ENCODE data around the gene SUMO2.
"Not testable (repeated sequence)": the region's sequence is repeated elsewhere in the genome, so short reads cannot be mapped to it uniquely, and the experiment has no call there.

Gene SUMO2

DNA sequence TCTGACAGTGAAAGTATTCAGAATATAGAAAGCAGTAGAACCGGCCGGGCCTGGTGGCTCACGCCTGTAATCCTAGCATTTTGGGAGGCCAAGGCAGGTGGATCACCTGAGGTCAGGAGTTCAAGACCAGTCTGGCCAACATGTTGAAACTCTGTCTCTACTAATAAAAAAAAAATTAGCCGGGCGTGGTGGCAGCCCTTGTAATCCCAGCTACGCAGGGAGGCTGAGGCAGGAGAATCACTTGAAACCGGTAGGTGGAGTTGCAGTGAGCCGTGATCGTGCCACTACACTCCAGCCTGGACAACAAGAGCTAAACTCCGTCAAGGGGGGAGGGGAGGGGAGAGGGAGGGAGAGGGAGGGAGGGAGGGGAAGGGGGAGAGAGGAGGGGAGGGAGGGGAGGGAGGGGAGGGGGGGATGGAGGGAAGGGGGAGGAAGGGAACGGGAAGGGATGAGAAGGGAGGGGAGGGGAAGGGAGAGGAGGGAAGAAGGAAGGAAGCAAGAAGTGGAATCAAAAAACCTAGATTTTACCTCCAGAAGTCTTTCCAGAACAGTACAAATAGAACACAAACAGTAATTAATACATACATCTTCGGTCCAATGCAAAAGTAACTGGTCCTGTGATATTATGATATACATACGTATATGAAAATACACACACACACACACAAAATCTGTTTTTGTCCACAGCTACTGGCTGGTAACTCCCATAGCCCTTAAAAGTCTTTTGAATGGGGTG lies 40.4 kb downstream of the SUMO2 start:
- no peak for DNase-seq

DNA sequence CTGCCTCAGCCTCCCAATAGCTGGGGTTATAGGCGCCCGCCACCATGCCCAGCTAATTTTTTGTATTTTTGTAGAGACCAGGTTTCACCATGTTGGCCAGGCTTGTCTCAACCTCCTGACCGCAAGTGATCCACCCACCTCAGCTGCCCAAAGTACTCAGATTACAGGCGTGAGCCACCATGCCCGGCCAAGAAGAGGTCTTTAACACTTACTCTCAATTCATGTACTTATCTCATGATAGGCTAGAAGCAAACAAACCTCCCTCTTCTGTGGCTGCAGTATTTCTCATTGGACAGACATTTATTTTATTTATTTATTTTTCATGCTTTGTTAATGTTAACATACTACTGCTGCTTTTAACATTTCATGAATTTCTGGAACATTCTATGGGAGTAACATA lies 44.2 kb downstream of the SUMO2 start:
- DNase-seq: no peak

DNA sequence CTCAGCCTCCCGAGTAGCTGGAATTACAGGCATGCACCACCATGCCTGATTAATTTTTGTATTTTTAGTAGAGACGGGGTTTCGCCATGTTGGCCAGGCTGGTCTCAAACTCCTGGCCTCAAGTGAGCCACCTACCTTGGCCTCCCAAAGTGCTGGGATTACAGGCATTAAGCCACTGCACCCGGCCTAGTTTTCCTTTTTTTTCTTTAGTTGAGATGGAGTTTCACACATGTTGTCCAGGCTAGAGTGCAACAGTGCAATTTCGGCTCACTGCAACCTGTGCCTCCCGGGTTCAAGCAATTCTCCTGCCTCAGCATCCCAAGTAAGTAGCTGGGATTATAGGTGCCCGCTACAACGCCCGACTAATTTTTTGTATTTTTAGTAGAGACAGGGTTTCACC lies 45.0 kb downstream of the SUMO2 start:
- not testable (repeated sequence) for DNase-seq

DNA sequence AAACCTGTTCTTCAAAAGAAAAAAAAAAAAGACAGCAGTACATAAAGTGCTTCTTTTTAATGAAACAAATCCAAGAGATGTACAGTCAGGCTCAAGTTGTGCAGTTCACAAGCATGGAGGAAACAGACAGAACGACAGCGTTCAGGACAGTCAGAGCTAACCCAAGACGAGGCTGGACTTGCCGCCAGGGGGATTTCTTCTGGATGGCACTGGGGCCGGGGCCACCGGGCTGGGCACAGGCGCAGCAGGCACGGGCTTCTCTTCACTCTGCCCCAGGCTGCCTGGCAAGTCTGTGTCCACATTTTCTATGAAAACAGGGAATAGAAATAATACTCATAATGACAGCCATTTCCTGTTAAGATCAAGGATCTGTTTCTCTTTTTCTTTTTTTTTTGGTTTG lies 46.8 kb downstream of the SUMO2 start:
- no peak for DNase-seq

DNA sequence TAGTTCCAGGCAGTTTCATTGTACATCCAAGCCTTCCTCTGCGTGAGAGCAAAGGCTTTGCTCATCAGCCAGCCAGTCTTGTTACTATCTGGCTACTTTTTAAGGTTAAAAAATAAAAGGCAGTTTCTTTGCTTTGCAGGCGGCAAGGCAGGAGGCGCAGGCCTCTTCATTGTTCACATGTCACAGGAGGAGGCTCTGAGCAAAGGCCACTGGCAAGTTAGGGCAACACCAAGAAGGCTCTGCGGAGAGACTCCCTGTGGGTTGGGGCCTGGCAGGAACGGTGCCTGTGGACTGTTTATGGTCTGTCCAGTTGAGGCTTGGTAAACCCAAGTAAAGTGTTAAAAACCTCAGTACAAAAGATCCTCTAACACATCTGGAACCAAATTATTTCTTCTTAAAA lies 47.3 kb downstream of the SUMO2 start:
- no peak for DNase-seq

DNA sequence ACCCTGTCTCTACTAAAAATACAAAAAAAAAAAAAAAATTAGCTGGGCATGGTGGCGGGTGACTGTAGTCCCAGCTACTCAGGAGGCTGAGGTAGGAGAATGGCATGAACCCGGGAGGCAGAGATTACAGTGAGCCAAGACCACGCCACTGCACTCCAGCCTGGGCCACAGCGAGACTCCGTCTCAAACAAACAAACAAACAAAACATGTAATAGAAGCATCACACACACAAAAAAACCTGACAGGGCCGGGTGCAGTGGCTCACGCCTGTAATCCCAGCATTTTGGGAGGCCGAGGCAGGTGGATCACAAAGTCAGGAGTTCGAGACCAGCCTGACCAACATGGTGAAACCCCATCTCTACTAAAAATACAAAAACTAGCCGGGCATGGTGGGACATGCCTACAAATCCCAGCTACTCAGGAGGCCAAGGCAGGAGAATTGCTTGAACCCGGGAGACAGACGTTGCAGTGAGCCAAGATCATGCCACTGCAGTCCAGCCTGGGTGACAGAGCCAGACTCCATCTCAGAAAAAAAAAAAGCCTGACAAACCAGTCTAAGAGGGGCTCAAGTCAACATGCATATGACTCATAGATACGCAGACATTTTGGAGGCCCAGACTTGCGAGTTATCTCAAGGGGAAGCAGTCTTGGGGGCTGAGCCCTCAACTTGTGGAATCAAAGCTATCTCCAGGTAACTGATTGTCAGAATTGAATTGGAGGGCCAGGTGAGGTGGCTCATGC lies 49.0 kb downstream of the SUMO2 start:
- DNase-seq: not testable (repeated sequence)

DNA sequence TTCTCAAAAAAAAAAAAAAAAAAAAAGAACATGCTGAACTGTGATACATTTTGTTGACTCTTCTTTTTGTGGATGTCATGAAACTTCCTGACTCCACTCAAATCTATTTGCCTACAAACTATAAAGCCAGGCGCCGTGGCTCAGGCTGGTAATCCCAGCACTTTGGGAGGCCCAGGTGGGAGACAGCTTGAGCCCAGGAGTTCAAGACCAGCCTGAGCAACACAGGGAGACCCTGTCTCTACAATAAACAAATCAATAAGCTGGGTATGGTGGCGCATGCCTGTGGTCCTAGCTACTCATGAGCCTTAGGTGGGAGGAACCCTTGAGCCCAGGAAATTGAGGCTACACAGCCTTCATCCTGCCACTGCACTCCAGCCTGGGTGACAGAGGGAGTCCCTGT lies 49.8 kb downstream of the SUMO2 start:
- DNase-seq: no peak

DNA sequence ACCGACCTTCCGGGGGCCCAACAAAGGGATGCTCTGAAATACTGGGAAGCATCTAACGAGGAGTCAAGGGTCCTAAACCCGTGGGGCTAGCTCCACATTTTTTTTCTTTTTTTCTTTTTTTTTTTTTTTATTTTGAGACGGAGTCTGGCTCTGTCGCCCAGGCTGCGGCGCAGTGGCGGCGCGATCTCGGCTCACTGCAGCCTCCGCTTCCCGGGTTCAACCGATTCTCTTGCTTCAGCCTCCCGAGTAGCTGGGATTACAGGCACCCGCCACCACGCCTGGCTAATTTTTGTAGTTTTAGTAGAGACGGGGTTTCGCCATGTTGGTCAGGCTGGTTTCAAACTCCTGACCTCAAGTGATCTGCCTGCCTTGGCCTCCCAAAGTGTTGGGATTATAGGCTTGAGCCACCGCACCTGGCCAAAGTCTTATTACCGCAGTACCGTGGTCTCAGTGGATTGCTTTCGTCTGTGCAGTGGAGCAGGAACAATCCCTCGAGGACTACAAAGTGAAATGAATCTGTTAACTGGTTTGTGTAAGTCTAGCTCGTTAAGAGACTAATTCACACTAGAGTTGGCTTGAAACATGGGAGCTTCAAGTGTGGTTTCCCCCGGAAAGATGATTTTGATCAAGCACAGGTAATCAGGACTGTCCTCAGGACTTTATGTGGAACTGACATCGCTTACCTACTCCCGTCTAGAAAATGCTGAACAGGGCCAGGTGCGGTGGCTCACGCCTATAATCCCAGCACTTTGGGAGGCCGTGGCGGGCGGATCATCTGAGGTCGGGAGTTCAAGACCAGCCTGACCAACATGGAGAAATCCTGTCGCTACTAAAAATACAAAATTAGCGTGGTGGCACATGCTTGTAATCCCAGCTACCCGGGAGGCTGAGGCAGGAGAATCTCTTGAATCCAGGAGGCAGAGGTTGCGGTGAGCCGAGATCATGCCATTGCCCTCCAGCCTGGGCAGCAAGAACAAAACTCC lies 50.5 kb downstream of the SUMO2 start:
- DNase-seq: not testable (repeated sequence)

DNA sequence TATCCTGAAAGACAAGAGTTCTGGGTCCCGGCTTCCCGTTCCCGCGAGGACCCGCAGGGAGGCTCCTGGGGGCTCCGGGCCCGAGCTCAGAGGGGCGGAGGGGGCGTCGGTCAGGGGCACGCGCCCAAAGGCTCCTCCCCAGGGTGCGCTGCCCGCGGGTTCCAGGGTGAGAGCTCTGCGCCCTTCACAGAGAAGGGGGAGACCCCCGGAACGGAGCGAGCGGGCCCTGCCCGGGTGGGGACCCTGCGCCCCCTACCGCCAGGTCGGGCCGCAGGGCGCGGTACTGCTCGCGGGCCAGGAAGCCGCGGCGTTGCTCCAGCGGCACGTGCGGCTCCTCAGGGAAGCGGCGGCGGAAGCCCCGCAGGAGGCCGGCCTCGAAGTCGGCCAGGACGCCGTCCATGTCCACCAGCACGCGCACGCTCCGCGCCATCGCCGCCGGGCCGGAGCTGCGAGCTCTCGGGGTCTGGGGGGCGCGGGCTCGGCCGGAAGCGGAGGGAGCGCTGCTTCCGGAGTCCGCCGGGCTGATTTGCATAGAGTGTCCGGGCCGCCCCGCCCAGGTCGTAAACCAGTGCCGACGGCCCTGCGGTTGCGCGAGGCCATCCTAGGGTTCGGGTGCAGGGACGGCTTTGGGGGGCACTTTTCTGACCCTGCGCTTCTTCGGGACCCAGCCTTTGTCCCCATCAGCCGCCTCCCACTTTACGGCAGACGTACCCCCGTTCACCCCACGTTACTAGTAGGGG lies 51.3 kb downstream of the SUMO2 start, which contains the start of gene NT5C:
Gene NT5C (minus strand): TSS at position 465 of the 740 bp plus-strand sequence. CDS start 35 bp downstream, at position 430.
- DNase-seq: peak; percentile 69

DNA sequence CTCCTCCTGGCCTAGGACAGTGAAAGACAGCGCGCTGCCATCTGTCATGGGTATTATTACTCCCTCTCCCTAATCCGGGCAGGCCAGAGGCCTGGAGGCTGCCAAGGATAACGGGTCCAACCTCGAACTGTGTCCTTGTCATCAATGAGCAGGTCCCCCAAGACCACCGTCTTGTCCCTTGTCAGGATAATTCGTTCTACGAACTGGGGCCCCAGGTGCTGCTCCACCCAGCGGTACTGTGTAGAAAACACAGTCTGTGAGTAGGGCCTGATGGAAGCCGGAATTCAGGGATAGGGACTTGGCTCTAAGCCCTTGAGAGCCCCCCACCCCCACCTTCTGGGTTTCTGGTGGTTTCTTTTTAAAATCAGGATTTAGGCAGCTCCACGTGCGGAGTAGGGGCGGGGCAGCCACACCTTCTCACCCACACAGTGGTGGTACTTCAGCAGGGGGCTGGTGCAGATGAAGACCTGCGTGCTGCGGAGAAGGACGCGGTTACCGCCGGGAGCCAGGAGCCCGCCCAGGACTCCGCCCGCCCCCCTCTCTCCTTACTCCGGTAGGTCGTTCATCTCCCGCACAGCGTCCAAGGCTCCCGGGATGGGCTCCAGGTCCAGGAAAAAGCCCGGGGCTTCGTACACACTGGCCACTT lies 52.0 kb downstream of the SUMO2 start:
- peak; percentile 45 for DNase-seq

DNA sequence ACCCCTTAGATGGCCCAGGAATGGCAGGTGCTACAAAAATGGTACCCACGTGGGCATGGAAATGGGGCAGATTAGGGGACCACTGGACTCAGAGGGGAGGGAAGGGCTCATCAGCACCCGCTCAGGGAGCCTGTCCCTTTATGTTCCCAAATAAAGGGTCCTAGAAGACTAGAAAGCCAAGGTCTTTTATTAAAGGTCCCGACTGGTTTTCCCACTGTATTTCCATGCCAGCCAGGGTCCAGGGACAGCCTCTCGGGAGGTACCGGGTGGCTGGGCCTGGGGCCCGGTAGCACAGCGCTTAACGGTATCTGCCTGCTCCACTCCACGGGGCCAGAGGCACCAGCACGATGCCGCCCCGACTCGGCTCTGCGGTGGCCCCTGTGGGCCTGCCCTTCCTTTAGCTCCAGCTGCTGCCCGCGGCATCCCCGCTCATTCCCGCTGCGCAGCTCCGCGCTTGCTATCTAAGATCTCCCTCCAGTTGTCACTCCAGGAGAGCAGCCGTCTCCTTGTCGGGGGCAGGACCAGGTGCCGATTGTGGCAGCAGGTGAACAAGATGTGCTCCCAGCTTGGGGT lies 52.6 kb downstream of the SUMO2 start:
- DNase-seq: no peak

DNA sequence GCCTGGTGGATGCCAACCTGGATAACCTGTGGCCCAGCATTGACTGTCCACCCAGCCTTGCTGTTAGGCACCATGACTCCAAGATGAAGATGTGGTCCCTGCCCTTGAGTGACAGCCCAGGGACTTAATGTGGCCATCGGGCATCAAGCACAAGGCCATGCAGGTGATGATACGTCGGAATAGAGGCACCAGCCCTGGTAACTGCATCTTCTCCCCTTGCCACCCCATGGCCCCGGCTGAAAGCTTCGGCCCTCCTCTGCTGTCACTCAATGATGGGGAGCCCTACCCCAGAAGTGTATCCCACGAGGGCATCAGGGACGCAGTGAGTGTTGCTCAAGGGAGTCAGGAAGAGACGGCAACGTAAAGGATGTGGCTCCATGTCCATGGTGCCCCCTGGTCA lies 53.2 kb downstream of the SUMO2 start:
- no peak for DNase-seq

DNA sequence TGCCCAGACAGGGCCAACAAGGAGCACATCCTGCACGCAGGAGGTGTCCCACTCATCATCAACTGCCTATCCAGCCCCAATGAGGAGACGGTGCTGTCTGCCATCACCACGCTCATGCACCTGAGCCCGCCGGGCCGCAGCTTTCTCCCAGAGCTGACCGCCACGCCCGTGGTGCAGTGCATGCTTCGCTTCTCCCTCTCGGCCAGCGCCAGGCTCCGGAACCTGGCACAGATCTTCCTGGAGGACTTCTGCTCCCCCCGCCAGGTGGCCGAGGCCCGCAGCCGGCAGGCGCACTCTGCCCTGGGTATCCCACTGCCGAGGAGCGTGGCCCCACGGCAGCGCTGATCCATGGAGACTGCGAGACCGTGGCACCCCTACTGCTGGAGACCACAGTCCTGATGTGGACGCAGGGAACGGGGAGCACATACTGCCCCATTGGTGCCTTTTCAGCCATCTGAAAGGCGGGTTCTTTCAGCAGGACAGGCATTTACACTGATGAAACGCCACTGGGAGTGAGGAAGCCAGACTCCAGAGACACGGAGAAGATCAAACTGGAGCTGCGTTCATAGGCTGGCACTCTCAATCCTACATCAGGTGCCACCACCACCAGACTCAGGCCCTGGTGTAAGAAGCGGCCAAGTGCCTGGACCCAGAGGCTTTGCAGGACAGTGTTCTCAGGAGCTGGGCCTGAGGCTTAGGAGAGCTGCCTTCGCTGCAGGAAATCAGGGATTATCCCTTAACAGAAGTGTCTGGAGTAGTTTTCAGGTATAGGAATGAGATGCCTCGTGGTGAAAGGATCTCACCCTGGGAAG lies 53.9 kb downstream of the SUMO2 start:
- DNase-seq: no peak

DNA sequence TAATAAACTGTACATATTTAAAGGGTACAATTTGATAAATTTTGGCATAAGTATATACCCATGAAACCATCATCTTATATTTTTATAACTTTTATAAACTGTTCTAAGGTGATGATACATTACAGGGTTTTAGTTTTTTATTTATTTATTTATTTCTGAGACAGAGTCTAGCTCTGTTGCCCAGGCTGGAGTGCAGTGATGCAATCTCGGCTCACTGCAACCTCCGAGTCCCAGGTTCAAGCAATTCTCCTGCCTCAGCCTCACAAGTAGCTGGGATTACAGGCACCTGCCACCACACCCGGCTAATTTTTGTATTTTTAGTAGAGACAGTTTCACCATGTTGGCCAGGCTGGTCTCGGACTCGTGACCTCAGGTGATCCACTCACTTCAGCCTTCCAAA lies 54.8 kb downstream of the SUMO2 start:
- not testable (repeated sequence) for DNase-seq

DNA sequence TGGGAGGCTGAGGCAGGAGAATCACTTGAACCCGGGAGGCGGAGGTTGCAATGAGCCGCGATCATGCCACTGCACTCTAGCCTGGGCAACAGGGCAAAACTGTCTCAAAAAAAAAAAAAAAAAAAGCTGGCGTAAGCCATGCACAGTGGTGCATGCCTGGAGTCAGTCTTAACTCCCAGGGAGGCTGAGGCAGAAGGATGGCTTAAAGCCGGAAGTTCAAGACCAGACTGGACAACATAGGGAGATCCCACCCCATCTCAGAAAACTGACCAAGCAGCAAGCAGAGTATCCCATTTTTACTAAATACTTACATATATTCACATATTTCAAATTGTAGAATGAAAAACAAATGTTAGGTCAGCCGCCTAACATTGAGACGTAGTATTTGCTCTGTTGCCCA lies 55.8 kb downstream of the SUMO2 start:
- no peak for DNase-seq

DNA sequence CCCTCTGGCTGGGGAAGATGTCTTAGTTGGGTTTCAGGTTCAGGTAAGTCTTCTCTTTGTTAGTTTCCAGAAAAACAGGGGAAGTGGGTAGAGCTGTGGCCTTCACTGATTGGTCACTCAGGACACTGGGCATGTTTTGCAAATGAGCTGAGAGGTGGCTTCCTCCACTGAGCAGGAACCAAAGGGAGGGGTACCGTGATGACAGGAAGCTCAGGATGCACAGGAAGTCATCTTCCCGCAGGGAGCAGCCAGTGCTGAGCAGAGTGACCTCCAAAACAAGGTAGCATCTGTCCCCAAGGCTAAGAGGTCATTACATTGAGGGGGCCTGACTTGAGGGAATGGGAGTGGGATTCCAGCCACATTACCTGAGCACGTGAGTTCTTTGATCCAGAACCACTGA lies 56.8 kb downstream of the SUMO2 start:
- DNase-seq: no peak

DNA sequence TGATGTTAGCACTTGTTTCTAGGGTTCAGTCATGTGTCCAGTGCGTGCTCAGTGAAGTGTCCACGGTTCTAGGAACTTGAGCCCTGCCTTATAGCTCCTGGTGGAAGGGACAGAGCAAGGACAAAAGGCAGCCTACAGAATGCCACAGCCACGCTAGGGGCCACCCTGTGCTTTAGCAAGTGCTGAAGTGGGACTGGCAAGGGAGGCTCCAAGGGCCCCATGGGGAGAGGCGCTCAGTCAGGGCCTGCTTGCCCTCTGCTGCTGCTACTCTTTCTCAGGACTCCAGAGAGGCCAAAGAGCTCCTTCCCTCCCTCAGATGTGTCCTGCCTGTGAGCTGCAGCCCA lies 58.0 kb downstream of the SUMO2 start:
- DNase-seq: no peak

DNA sequence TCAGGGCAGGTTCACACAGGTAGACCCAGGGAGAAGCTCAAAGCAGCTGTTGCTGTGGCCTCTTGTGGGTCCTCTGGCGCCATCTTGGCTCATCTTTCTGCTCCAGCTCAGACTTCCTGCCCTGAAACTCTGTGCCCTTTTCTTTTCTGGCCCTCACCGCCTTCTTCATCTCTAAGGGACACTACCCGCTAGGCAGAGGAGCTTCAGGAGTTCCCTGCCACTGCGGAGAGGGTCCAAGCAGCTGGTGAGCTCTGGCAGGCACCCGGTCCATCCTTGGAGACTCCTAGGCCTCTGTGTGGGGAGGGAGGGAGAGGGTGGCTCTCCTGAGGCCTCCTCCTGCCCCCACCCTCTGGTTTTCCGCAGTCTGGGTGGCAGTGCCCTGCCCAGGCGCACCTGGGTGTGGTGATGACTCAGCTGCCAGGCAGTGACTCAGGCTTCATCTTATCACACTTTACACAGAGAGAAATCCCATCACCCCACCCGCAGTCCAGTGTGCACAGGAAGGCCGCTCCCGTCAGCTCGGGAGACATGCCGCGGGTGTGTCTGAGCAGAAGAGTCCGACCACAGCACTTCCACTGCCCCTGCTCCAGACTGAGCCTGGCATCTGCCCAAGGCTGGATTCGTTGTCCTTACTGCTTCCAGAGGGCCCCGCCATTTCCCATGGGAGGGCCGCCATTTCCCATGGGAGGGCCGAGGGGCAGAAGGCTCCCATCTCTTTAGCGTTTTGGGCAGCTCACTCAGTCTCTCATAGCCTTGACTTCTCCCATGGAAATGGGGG lies 58.5 kb downstream of the SUMO2 start:
- DNase-seq: no peak

DNA sequence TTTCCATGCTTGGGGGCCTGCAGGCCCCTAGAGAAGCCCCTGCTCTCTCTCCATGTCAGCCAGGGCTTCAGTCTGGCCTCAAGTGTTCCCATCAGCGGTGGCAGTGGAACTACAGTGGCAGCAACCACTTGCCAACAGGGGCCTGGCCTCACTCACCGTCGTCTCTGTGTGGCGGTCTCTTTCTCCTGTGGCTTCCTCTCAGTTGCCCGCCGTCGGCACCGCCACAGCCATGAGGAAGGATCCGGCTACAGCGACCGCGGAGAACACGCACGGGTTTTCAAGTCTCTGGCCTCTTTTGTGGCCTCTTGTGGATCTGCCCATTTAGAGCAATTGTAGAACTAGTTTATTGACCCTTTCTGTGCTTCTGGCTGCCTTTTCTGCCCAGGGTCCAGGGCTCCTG lies 64.5 kb downstream of the SUMO2 start:
- no peak for DNase-seq

DNA sequence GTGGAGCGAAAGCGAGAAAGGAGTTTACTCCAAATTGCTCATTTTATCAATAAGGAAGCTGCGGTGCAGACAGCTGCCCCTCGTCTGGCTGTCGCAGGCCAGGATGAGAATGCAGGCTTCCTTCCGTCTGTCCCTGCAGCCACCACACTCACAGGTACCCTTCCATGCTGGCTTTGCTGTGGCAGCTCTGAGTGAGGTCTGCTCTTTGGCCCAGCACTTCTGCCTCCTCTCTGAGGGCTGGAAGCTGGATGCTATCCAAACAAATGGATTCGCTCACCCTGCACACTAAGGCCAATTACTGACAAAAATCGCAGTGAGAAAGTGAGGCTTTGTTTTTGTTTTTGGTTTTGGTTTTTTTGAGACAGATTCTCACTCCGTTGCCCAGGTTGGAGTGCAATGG lies 66.0 kb downstream of the SUMO2 start:
- DNase-seq: no peak

Measured in NCI-H1105 treated with DMSO at 0.1 percent for 48 hours (cell line).